Tibial nerve (tissue), 4 donors: ENCODE measurements around the gene DIABLO.

Source experiments
- CTCF ChIP-seq, 5 experiments: fragments of 200-600 bp in 3 of 5; fragments of 450-650 bp in 2 of 5; sonication (generic) in 3 of 5; IDR thresholded peaks; one replicate each; pipeline ENCODE4 v1.5.1; 2016 to 2019; ENCODE audit warnings: antibody characterized with exemption in 5 of 5, mild to moderate bottlenecking in 3 of 5, moderate library complexity in 2 of 5
- EP300 ChIP-seq, 2 donors: sonication (generic); formaldehyde crosslinking; IDR thresholded peaks; one replicate each; pipeline ENCODE4 v1.6.1; 2017; ENCODE audit warnings: antibody characterized with exemption in 2 of 2, mild to moderate bottlenecking in 1 of 2

GRCh38 chr12:122172262-122172939 lies 53.5 kb downstream of the DIABLO start:
- TF ChIP-seq CTCF (IDR thresholded peaks at IDR 0.05) (no peak), EP300 (IDR thresholded peaks at IDR 0.05) (no peak)
